CD4-positive, alpha-beta T cell (primary cell): ENCODE measurements around the gene UQCC3. TPM values are rescaled to one million over a fixed set of nuclear protein-coding genes. Genes with fewer than 3 reads are reported as not detected.

Experiments used
- ATAC-seq: fragments of 200-7000 bp; cut with Tn5 transposase; one replicate; pipeline ENCODE4 v1.10.0; 2022; ENCODE audit warnings: mild to moderate bottlenecking; ENCODE audit not compliant: poor library complexity
- CTCF ChIA-PET: fragments of 350-600 bp; sonication (Branson Sonifier 250); formaldehyde crosslinking; loops from one replicate; lab custom pipeline; 2021; ENCODE audit warnings: antibody characterized with exemption, inconsistent platforms; lab: Charles Lee
- POLR2A ChIA-PET: fragments of 350-600 bp; sonication (Branson Sonifier 250); formaldehyde crosslinking; loops from one replicate; lab custom pipeline; 2021; ENCODE audit warnings: antibody characterized with exemption, inconsistent platforms; lab: Charles Lee
- DNase-seq, 14 experiments: peaks; one replicate each; pipeline ENCODE4 v3.0.0-alpha.2; 2013 to 2020; ENCODE audit warnings: mixed read lengths in 2 of 14
- H3K27ac ChIP-seq, 2 donors: one replicate each; pipeline versions ENCODE4 v1.5.1 to v1.7.0; 2013; ENCODE audit warnings: low read length in 2 of 2, low read depth in 1 of 2, mild to moderate bottlenecking in 1 of 2
- H3K27me3 ChIP-seq, 2 experiments: 1 replicate in 1 of 2; 2 replicates in 1 of 2; pipeline versions ENCODE4 v1.6.1 to v1.7.0; 2013; ENCODE audit warnings: low read length in 2 of 2, control low read depth in 1 of 2, mild to moderate bottlenecking in 1 of 2, moderate library complexity in 1 of 2; ENCODE audit not compliant: insufficient read depth in 2 of 2, control insufficient read depth in 1 of 2
- H3K36me3 ChIP-seq: one replicate; pipeline ENCODE4 v1.6.1; 2013; ENCODE audit warnings: low read length, control low read depth; ENCODE audit not compliant: insufficient read depth
- H3K4me1 ChIP-seq: one replicate; pipeline ENCODE4 v1.6.1; 2013; ENCODE audit warnings: low read length, control low read depth; ENCODE audit not compliant: insufficient read depth
- H3K4me3 ChIP-seq: one replicate; pipeline ENCODE4 v1.5.1; 2013; ENCODE audit warnings: mild to moderate bottlenecking, low read length, moderate library complexity
- H3K9me3 ChIP-seq, 2 experiments: 1 replicate in 1 of 2; 2 replicates in 1 of 2; pipeline versions ENCODE4 v1.6.1 to v1.7.0; 2013; ENCODE audit warnings: low read length in 2 of 2, mild to moderate bottlenecking in 2 of 2, control low read depth in 1 of 2, moderate library complexity in 1 of 2; ENCODE audit not compliant: control insufficient read depth in 1 of 2, insufficient read depth in 1 of 2
- H3K27ac Mint-ChIP-seq: one replicate; pipeline ENCODE4 v1.8.0; 2020; ENCODE audit warnings: mixed read lengths
- H3K27me3 Mint-ChIP-seq: one replicate; pipeline ENCODE4 v1.8.0; 2021; ENCODE audit warnings: mixed read lengths
- H3K36me3 Mint-ChIP-seq: one replicate; pipeline ENCODE4 v1.8.0; 2021; ENCODE audit warnings: low read depth, mixed read lengths
- H3K4me1 Mint-ChIP-seq: one replicate; pipeline ENCODE4 v1.8.0; 2021; ENCODE audit warnings: low read depth, mixed read lengths
- H3K4me3 Mint-ChIP-seq: one replicate; pipeline ENCODE4 v1.8.0; 2020; ENCODE audit warnings: mild to moderate bottlenecking, mixed read lengths
- H3K9me3 Mint-ChIP-seq: one replicate; pipeline ENCODE4 v1.8.0; 2020; ENCODE audit warnings: mixed read lengths
- intact Hi-C, 2 experiments: fragments of 100-400 bp; cut with DNase I in 1 of 2; cut with micrococcal nuclease in 1 of 2; formaldehyde crosslinking; loops; one replicate each; pipeline versions ENCODE4 v1.15.1 to v1.9.0; 2023 to 2025; cut with DNase I, micrococcal nuclease
- total RNA-seq, 174 experiments: library from RNA in 2 of 174; stranded (reverse) in 2 of 174; gene quantifications; one replicate each; pipeline ENCODE4 v1.2.3 and lab custom pipeline; 2021 to 2026
- TF ChIP-seq, protein P1 (sequence below): fragments of 200-600 bp; IDR thresholded peaks from one replicate; pipeline ENCODE4 v1.8.0; 2022; ENCODE audit warnings: antibody characterized with exemption, mild to moderate bottlenecking

UQCC3 gene
- total RNA-seq, 2 experiments from 2014 or later = 1.5 to 2.3 TPM

DNA sequence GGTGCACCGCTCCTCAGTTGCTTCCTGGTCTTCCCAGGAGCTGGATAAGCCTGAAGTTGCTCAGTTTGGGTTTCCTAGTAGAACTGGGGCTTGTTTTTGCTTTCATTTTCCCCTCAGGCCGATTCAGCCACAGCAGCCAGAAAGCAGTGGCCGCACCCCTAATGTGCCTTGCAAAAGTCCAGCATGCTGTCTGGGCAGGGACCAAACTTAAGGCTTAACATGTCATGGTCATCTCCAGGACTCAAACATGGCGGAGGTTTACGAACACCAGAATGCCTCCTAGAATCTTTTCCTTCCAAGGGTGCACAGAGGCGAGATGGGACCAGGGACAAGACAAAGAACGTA is 38.5 kb downstream of the UQCC3 start:
- TF ChIP-seq, protein P1, sequence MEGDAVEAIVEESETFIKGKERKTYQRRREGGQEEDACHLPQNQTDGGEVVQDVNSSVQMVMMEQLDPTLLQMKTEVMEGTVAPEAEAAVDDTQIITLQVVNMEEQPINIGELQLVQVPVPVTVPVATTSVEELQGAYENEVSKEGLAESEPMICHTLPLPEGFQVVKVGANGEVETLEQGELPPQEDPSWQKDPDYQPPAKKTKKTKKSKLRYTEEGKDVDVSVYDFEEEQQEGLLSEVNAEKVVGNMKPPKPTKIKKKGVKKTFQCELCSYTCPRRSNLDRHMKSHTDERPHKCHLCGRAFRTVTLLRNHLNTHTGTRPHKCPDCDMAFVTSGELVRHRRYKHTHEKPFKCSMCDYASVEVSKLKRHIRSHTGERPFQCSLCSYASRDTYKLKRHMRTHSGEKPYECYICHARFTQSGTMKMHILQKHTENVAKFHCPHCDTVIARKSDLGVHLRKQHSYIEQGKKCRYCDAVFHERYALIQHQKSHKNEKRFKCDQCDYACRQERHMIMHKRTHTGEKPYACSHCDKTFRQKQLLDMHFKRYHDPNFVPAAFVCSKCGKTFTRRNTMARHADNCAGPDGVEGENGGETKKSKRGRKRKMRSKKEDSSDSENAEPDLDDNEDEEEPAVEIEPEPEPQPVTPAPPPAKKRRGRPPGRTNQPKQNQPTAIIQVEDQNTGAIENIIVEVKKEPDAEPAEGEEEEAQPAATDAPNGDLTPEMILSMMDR = no peak
- H3K36me3 ChIP-seq = peaks cover 40% of the 10 kb centered on the region
- H3K36me3 Mint-ChIP-seq = peaks cover 58% of the 10 kb centered on the region
- peak overlapping the region; percentile 88 for H3K4me3 Mint-ChIP-seq
- DNase-seq (peak in 3 of 14 experiments; percentile 8 to 46 (median 26)), ATAC-seq (no peak)
- no peaks in the 10 kb centered on the region for H3K27me3 Mint-ChIP-seq
- H3K9me3 ChIP-seq = no peaks in the 10 kb centered on the region
- H3K27ac ChIP-seq = peak overlapping the region; percentile 94 to 95
- H3K27ac Mint-ChIP-seq = peak overlapping the region; percentile 92
- peak overlapping the region; percentile 85 for H3K4me3 ChIP-seq
- POLR2A ChIA-PET = interaction anchor here (1.0 to 9.9 kb wide), 30 partner anchors 9 to 399 kb away, joined by 3 to 165 read pairs (median 8); partner anchors contain the start of genes B3GAT3, C11orf98, CSKMT and EEF1G
- H3K27me3 ChIP-seq = no peaks in the 10 kb centered on the region
- CTCF ChIA-PET = interaction anchor here (1.0 to 1.5 kb wide), 5 partner anchors 17 to 285 kb away, joined by 3 to 7 read pairs (median 4); partner anchors contain the start of genes HNRNPUL2, SLC3A2, TMEM179B and TTC9C
- peaks cover 56% of the 10 kb centered on the region for H3K4me1 Mint-ChIP-seq
- H3K4me1 ChIP-seq = peaks cover 60% of the 10 kb centered on the region
- intact Hi-C loops = no loop called here
- no peaks in the 10 kb centered on the region for H3K9me3 Mint-ChIP-seq

- intact Hi-C loops = no loop called here
- H3K4me1 Mint-ChIP-seq = peaks cover 51% of the 10 kb centered on the region
- ChIA-PET CTCF (interaction anchor here (0.6 kb wide), 1 partner anchor 38 kb away, joined by 3 read pairs; no protein-coding TSS in a partner anchor), POLR2A (interaction anchor here (1.3 to 9.9 kb wide), 3 partner anchors 16 to 121 kb away, joined by 3 to 165 read pairs (median 6); partner anchors contain the start of genes HNRNPUL2, INTS5, TTC9C and TUT1)
- ATAC-seq = no peak
- Histone ChIP-seq H3K4me3 (no peak overlapping the region), H3K4me1 (peaks cover 47% of the 10 kb centered on the region), H3K27me3 (no peaks in the 10 kb centered on the region), H3K9me3 (no peaks in the 10 kb centered on the region), H3K36me3 (peaks cover 64% of the 10 kb centered on the region), H3K27ac (no peak overlapping the region)
- peaks cover 75% of the 10 kb centered on the region for H3K36me3 Mint-ChIP-seq
- TF ChIP-seq, protein P1 = no peak
- DNase-seq = no peak
- H3K27ac Mint-ChIP-seq = peak overlapping the region; percentile 50
- no peaks in the 10 kb centered on the region for H3K9me3 Mint-ChIP-seq
- H3K4me3 Mint-ChIP-seq = peak overlapping the region; percentile 34
- no peaks in the 10 kb centered on the region for H3K27me3 Mint-ChIP-seq
These were observed 40.9 kb downstream of the UQCC3 start for GRCh38 chr11:62712276-62712812.

DNA sequence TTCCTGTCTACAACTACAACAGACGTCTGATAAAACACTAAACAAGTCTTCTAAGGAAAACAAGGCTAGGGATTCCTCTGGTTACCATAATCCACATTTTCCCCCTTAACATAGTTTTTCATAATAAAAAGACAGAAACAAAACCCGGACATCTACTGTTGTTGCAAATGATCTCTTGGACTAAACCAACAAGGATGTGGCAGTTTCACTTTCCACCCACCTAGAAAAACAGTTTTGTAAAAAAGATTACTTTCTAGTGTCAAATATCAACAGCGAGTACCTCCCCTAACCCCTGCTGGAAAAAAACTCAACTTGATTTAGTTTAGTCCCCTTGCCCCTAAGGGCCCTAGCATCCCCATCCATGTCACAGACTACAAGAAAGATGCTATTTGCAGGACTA is 41.4 kb downstream of the UQCC3 start:
- H3K4me3 Mint-ChIP-seq = peak overlapping the region; percentile 34
- Histone ChIP-seq H3K36me3 (peaks cover 69% of the 10 kb centered on the region), H3K4me3 (no peak overlapping the region), H3K9me3 (no peaks in the 10 kb centered on the region), H3K27ac (peak overlapping the region in 1 of 2 donors; percentile 50), H3K4me1 (peaks cover 47% of the 10 kb centered on the region), H3K27me3 (no peaks in the 10 kb centered on the region)
- intact Hi-C loops = loop anchor here in 1 of 2 experiments (1.0 kb wide), 1 partner anchor 11 kb away; no protein-coding TSS in a partner anchor
- ChIA-PET POLR2A (interaction anchor here (1.3 to 9.9 kb wide), 2 partner anchors 15 to 60 kb away, joined by 3 to 165 read pairs; partner anchors contain the start of genes HNRNPUL2, INTS5 and TTC9C), CTCF (no interaction called here)
- no peaks in the 10 kb centered on the region for H3K9me3 Mint-ChIP-seq
- H3K27ac Mint-ChIP-seq = peak overlapping the region; percentile 50
- no peak for ATAC-seq
- peaks cover 80% of the 10 kb centered on the region for H3K36me3 Mint-ChIP-seq
- H3K4me1 Mint-ChIP-seq = peaks cover 56% of the 10 kb centered on the region
- peak in 1 of 14 experiments; percentile 22 for DNase-seq
- TF ChIP-seq, protein P1 = no peak
- H3K27me3 Mint-ChIP-seq = no peaks in the 10 kb centered on the region
